Neuronal stem cell (in vitro differentiated cells): ENCODE measurements around the gene THY1.

ENCODE experiments used
- DNase-seq: peaks from one replicate; pipeline ENCODE4 v3.0.0-alpha.2; 2013; ENCODE audit warnings: low spot score
- H2AFZ ChIP-seq: one replicate; pipeline ENCODE4 v1.6.1; 2013; ENCODE audit warnings: mild to moderate bottlenecking, low read length, inconsistent platforms
- H2AK5ac ChIP-seq: 2 replicates; pipeline ENCODE4 v1.6.1; 2013; ENCODE audit warnings: low read depth, mild to moderate bottlenecking, inconsistent platforms, low read length, moderate library complexity, mixed read lengths
- H2BK120ac ChIP-seq: 2 replicates; pipeline ENCODE4 v1.6.1; 2013; ENCODE audit warnings: low read depth, mild to moderate bottlenecking, inconsistent platforms, low read length, moderate library complexity, mixed read lengths
- H2BK12ac ChIP-seq: one replicate; pipeline ENCODE4 v1.6.1; 2013; ENCODE audit warnings: low read length, inconsistent platforms
- H2BK15ac ChIP-seq: 2 replicates; pipeline ENCODE4 v1.6.1; 2013; ENCODE audit warnings: mild to moderate bottlenecking, low read length, inconsistent platforms, mixed read lengths
- H2BK5ac ChIP-seq: one replicate; pipeline ENCODE4 v1.6.1; 2013; ENCODE audit warnings: inconsistent platforms, mild to moderate bottlenecking, low read length, moderate library complexity
- H3K14ac ChIP-seq: one replicate; pipeline ENCODE4 v1.6.1; 2013; ENCODE audit warnings: low read length, inconsistent platforms
- H3K18ac ChIP-seq: 2 replicates; pipeline ENCODE4 v1.6.1; 2013; ENCODE audit warnings: low read length, inconsistent platforms
- H3K23ac ChIP-seq: 2 replicates; pipeline ENCODE4 v1.6.1; 2013; ENCODE audit warnings: low read depth, mild to moderate bottlenecking, mixed read lengths, low read length, inconsistent platforms; ENCODE audit not compliant: poor library complexity
- H3K27ac ChIP-seq: replicated peaks from 3 replicates; pipeline ENCODE4 v1.5.1; 2013; ENCODE audit warnings: low read length, inconsistent platforms
- H3K27me3 ChIP-seq, 3 experiments: 2 replicates each; pipeline ENCODE4 v1.6.1; 2013; ENCODE audit warnings: low read length in 3 of 3, mild to moderate bottlenecking in 2 of 3, inconsistent platforms in 1 of 3, low read depth in 1 of 3, mixed read lengths in 1 of 3, moderate library complexity in 1 of 3; ENCODE audit not compliant: control insufficient read depth in 3 of 3, insufficient read depth in 3 of 3
- H3K36me3 ChIP-seq, 2 donors: replicated peaks in 1 of 2; 2 replicates each; pipeline ENCODE4 v1.6.1; 2013; ENCODE audit warnings: low read length in 2 of 2; ENCODE audit not compliant: control insufficient read depth in 2 of 2, insufficient read depth in 2 of 2
- H3K4ac ChIP-seq: 2 replicates; pipeline ENCODE4 v1.6.1; 2013; ENCODE audit warnings: inconsistent platforms, mild to moderate bottlenecking, low read length, moderate library complexity
- H3K4me1 ChIP-seq, 2 donors: 1 replicate in 1 of 2; 2 replicates in 1 of 2; pipeline ENCODE4 v1.6.1; 2013; ENCODE audit warnings: low read length in 2 of 2, low read depth in 1 of 2; ENCODE audit not compliant: control insufficient read depth in 2 of 2, insufficient read depth in 1 of 2
- H3K4me2 ChIP-seq: one replicate; pipeline ENCODE4 v1.6.1; 2013; ENCODE audit warnings: mild to moderate bottlenecking, low read length, inconsistent platforms; ENCODE audit not compliant: insufficient read depth, poor library complexity, severe bottlenecking
- H3K4me3 ChIP-seq, 2 donors: 2 replicates each; pipeline ENCODE4 v1.5.1; 2013; ENCODE audit warnings: low read length in 2 of 2, mild to moderate bottlenecking in 2 of 2, inconsistent platforms in 1 of 2, moderate library complexity in 1 of 2
- H3K79me1 ChIP-seq: one replicate; pipeline ENCODE4 v1.6.1; 2013; ENCODE audit warnings: low read depth, mild to moderate bottlenecking, inconsistent platforms, low read length, moderate library complexity
- H3K9ac ChIP-seq: one replicate; pipeline ENCODE4 v1.6.1; 2013; ENCODE audit warnings: mild to moderate bottlenecking, low read depth, low read length, inconsistent platforms; ENCODE audit not compliant: poor library complexity
- H3K9me3 ChIP-seq, 2 donors: replicated peaks in 1 of 2; 2 replicates each; pipeline versions ENCODE3 to v1.6.1; 2013; ENCODE audit warnings: low read length in 2 of 2, mild to moderate bottlenecking in 2 of 2, inconsistent platforms in 1 of 2, low read depth in 1 of 2, mixed read lengths in 1 of 2, moderate library complexity in 1 of 2; ENCODE audit not compliant: control insufficient read depth in 2 of 2, insufficient read depth in 1 of 2
- H4K8ac ChIP-seq: one replicate; pipeline ENCODE4 v1.6.1; 2013; ENCODE audit warnings: low read depth, mild to moderate bottlenecking, inconsistent platforms, low read length, moderate library complexity
- H4K91ac ChIP-seq: one replicate; pipeline ENCODE4 v1.6.1; 2013; ENCODE audit warnings: low read length, low read depth, mild to moderate bottlenecking, inconsistent platforms; ENCODE audit not compliant: poor library complexity
- WGBS, 2 donors: extraction: QIAGEN DNeasy Blood & Tissue Kit; methylation state at CpG; one replicate each; pipeline ENCODE4 v1.1.7; 2013; ENCODE audit warnings: missing lambda C conversion rate in 2 of 2, mixed read lengths in 1 of 2; ENCODE audit not compliant: insufficient read length in 2 of 2, insufficient replicate concordance in 1 of 2; ENCODE audit errors: extremely low coverage in 2 of 2; 5-methylcytosine and 5-hydroxymethylcytosine counted together

THY1 gene

GRCh38 chr11:119374632-119375336 lies 48.2 kb downstream of the THY1 start:
- Histone ChIP-seq H2AK5ac (peak overlapping the region; percentile 88), H3K79me1 (no peaks in the 10 kb centered on the region), H4K91ac (no peak overlapping the region), H3K9ac (no peak overlapping the region), H3K9me3 (no peaks in the 10 kb centered on the region), H3K4me2 (no peak overlapping the region), H4K8ac (no peak overlapping the region), H2AFZ (no peak overlapping the region), H2BK15ac (peak overlapping the region; percentile 69), H3K4me3 (no peak overlapping the region), H3K4ac (no peak overlapping the region), H3K18ac (peak overlapping the region; percentile 25), H3K14ac (no peak overlapping the region), H2BK12ac (no peak overlapping the region), H3K27me3 (peaks cover 0 to 47% (median 0%) of the 10 kb centered on the region in 3 experiments), H2BK120ac (no peak overlapping the region), H3K36me3 (no peaks in the 10 kb centered on the region), H3K27ac (no peak overlapping the region), H3K4me1 (peaks cover 30 to 49% of the 10 kb centered on the region in 2 donors), H3K23ac (peak overlapping the region; percentile 36), H2BK5ac (no peak overlapping the region)
- no peak for DNase-seq
- WGBS, 2 donors: no CpG with 5 or more reads among the region's 11 CpGs

GRCh38 chr11:119373921-119374631 lies 48.9 kb downstream of the THY1 start:
- WGBS, 2 donors: no CpG with 5 or more reads among the region's 5 CpGs
- no peak overlapping the region for H3K4me2 ChIP-seq
- H4K91ac ChIP-seq: peak overlapping the region; percentile 58
- no peaks in the 10 kb centered on the region for H3K9me3 ChIP-seq
- H2AFZ ChIP-seq: peak overlapping the region; percentile 33
- peak overlapping the region; percentile 9 for H2BK5ac ChIP-seq
- peaks cover 30 to 48% of the 10 kb centered on the region in 2 donors for H3K4me1 ChIP-seq
- peak overlapping the region; percentile 34 for H2BK15ac ChIP-seq
- H3K4me3 ChIP-seq: no peak overlapping the region
- H3K36me3 ChIP-seq: no peaks in the 10 kb centered on the region
- H3K9ac ChIP-seq: no peak overlapping the region
- H2BK12ac ChIP-seq: no peak overlapping the region
- H3K23ac ChIP-seq: peak overlapping the region; percentile 36
- H3K27me3 ChIP-seq: peaks cover 0 to 49% (median 0%) of the 10 kb centered on the region in 3 experiments
- no peak overlapping the region for H3K4ac ChIP-seq
- no peak overlapping the region for H3K27ac ChIP-seq
- no peak overlapping the region for H3K14ac ChIP-seq
- DNase-seq: peak; percentile 82
- no peak overlapping the region for H4K8ac ChIP-seq
- peak overlapping the region; percentile 88 for H2AK5ac ChIP-seq
- H3K79me1 ChIP-seq: no peaks in the 10 kb centered on the region
- H2BK120ac ChIP-seq: no peak overlapping the region
- H3K18ac ChIP-seq: no peak overlapping the region

- H3K18ac ChIP-seq: peak overlapping the region; percentile 49
- H2BK120ac ChIP-seq: no peak overlapping the region
- H2BK5ac ChIP-seq: peak overlapping the region; percentile 9
- H3K4me2 ChIP-seq: no peak overlapping the region
- H2AFZ ChIP-seq: no peak overlapping the region
- peak overlapping the region; percentile 53 for H2AK5ac ChIP-seq
- no peak for DNase-seq
- peak overlapping the region; percentile 87 for H2BK15ac ChIP-seq
- no peak overlapping the region for H2BK12ac ChIP-seq
- H4K8ac ChIP-seq: no peak overlapping the region
- no peak overlapping the region for H3K4ac ChIP-seq
- peaks cover 0 to 49% (median 0%) of the 10 kb centered on the region in 3 experiments for H3K27me3 ChIP-seq
- no peak overlapping the region for H3K27ac ChIP-seq
- no CpG with 5 or more reads among the region's 23 CpGs for WGBS, 2 donors
- peak overlapping the region; percentile 58 for H4K91ac ChIP-seq
- peaks cover 30 to 42% of the 10 kb centered on the region in 2 donors for H3K4me1 ChIP-seq
- H3K14ac ChIP-seq: no peak overlapping the region
- H3K9me3 ChIP-seq: no peaks in the 10 kb centered on the region
- peak overlapping the region; percentile 47 for H3K23ac ChIP-seq
- H3K9ac ChIP-seq: peak overlapping the region; percentile 24
- no peaks in the 10 kb centered on the region for H3K79me1 ChIP-seq
- H3K4me3 ChIP-seq: no peak overlapping the region
- H3K36me3 ChIP-seq: no peaks in the 10 kb centered on the region
These were observed 49.7 kb downstream of the THY1 start for GRCh38 chr11:119373059-119373920.
